DND-41 (cell line): ENCODE data around the gene CSNK1A1.

ENCODE experiments used
- ATAC-seq: fragments of 200-7000 bp; cut with Tn5 transposase; 3 replicates; pipeline ENCODE4 v1.9.1; 2021; ENCODE audit warnings: low read depth; ENCODE audit not compliant: insufficient read depth
- DNase-seq: peaks from one replicate; pipeline ENCODE4 v3.0.0-alpha.2; 2020
- H2AFZ ChIP-seq: 2 replicates; pipeline ENCODE4 v1.6.0; 2012; ENCODE audit warnings: low read depth, low read length
- H3K27ac ChIP-seq: 2 replicates; pipeline ENCODE4 v1.5.1; 2012; ENCODE audit warnings: low read length, inconsistent platforms
- H3K27me3 ChIP-seq: fragments of 200-600 bp; sonication (generic); 2 replicates; pipeline ENCODE4 v1.6.0; 2012; ENCODE audit warnings: low read length, mild to moderate bottlenecking, inconsistent platforms; ENCODE audit not compliant: insufficient read depth, poor library complexity
- H3K36me3 ChIP-seq: 2 replicates; pipeline ENCODE4 v1.5.1; 2012; ENCODE audit warnings: low read length, inconsistent platforms; ENCODE audit not compliant: insufficient read depth
- H3K4me1 ChIP-seq: 2 replicates; pipeline ENCODE4 v1.5.1; 2012; ENCODE audit warnings: mild to moderate bottlenecking, low read length; ENCODE audit not compliant: insufficient read depth
- H3K4me2 ChIP-seq: 2 replicates; pipeline ENCODE4 v1.6.0; 2012; ENCODE audit warnings: mild to moderate bottlenecking, moderate library complexity, low read length, inconsistent platforms; ENCODE audit not compliant: insufficient read depth
- H3K4me3 ChIP-seq, 2 experiments: fragments of 200-600 bp in 1 of 2; shearing (Covaris generic) in 1 of 2; 2 replicates each; pipeline ENCODE4 v1.5.1; 2012 to 2016; ENCODE audit warnings: inconsistent platforms in 2 of 2, low read length in 2 of 2, mild to moderate bottlenecking in 2 of 2, low read depth in 1 of 2, moderate library complexity in 1 of 2
- H3K79me2 ChIP-seq: 2 replicates; pipeline ENCODE4 v1.6.0; 2012; ENCODE audit warnings: low read length, inconsistent platforms; ENCODE audit not compliant: insufficient read depth
- H3K9ac ChIP-seq: 2 replicates; pipeline ENCODE4 v1.6.0; 2012; ENCODE audit warnings: low read depth, mild to moderate bottlenecking, inconsistent platforms, low read length, moderate library complexity
- H3K9me3 ChIP-seq: 2 replicates; pipeline ENCODE4 v1.5.1; 2012; ENCODE audit warnings: low read length, moderate library complexity, mild to moderate bottlenecking, inconsistent platforms; ENCODE audit not compliant: insufficient read depth, severe bottlenecking
- H4K20me1 ChIP-seq: 2 replicates; pipeline ENCODE4 v1.6.0; 2012; ENCODE audit warnings: low read length; ENCODE audit not compliant: insufficient read depth
- CTCF ChIP-seq: IDR thresholded peaks from 2 replicates; pipeline ENCODE4 v1.5.1; 2012; ENCODE audit warnings: borderline replicate concordance, low read length, moderate library complexity, mild to moderate bottlenecking; ENCODE audit not compliant: poor library complexity, severe bottlenecking; ENCODE audit errors: extremely low read depth
- EZH2 ChIP-seq: IDR thresholded peaks from 3 replicates; pipeline ENCODE4 v1.6.1; 2012; ENCODE audit warnings: borderline replicate concordance, low read depth, mild to moderate bottlenecking, moderate library complexity, low read length, inconsistent platforms; ENCODE audit not compliant: severe bottlenecking

Gene CSNK1A1

GRCh38 chr5:149498724-149499336 lies 52.4 kb downstream of the CSNK1A1 start:
- Histone ChIP-seq H3K4me3 (no peak overlapping the region), H4K20me1 (peaks cover 6% of the 10 kb centered on the region; the same call in 1 of the 2 replicates), H3K36me3 (peaks cover 94% of the 10 kb centered on the region), H2AFZ (no peak overlapping the region), H3K4me2 (no peak overlapping the region), H3K27me3 (no peaks in the 10 kb centered on the region), H3K9ac (no peak overlapping the region), H3K4me1 (no peaks in the 10 kb centered on the region), H3K27ac (no peak overlapping the region), H3K9me3 (no peaks in the 10 kb centered on the region), H3K79me2 (no peaks in the 10 kb centered on the region)
- DNase-seq = no peak
- TF ChIP-seq EZH2 (no peak), CTCF (no peak)
- no peak for ATAC-seq

GRCh38 chr5:149497357-149497756 lies 53.9 kb downstream of the CSNK1A1 start:
- Histone ChIP-seq H4K20me1 (peaks cover 6% of the 10 kb centered on the region; the same call in 1 of the 2 replicates), H3K27me3 (no peaks in the 10 kb centered on the region), H3K4me1 (no peaks in the 10 kb centered on the region)

GRCh38 chr5:149496917-149497316 lies 54.3 kb downstream of the CSNK1A1 start:
- Histone ChIP-seq H2AFZ (no peak overlapping the region), H3K9me3 (no peaks in the 10 kb centered on the region), H3K4me1 (no peaks in the 10 kb centered on the region), H3K79me2 (no peaks in the 10 kb centered on the region), H3K4me3 (no peak overlapping the region), H3K9ac (no peak overlapping the region), H3K36me3 (peaks cover 80% of the 10 kb centered on the region), H3K4me2 (no peak overlapping the region), H4K20me1 (peaks cover 6% of the 10 kb centered on the region; the same call in 1 of the 2 replicates), H3K27me3 (no peaks in the 10 kb centered on the region), H3K27ac (no peak overlapping the region)
- ATAC-seq (no peak), DNase-seq (no peak)
- TF ChIP-seq EZH2 (no peak), CTCF (no peak)

More at GRCh38 chr5:149497357-149497756, 53.9 kb downstream of the CSNK1A1 start:
- Histone ChIP-seq H3K27ac (no peak overlapping the region), H3K9ac (no peak overlapping the region), H3K9me3 (no peaks in the 10 kb centered on the region), H3K4me3 (no peak overlapping the region), H3K4me2 (no peak overlapping the region), H3K79me2 (no peaks in the 10 kb centered on the region), H3K36me3 (peaks cover 84% of the 10 kb centered on the region), H2AFZ (no peak overlapping the region)
- TF ChIP-seq CTCF (no peak), EZH2 (no peak)
- ATAC-seq (no peak; the same call in 2 of the 3 replicates), DNase-seq (no peak)

- Histone ChIP-seq H3K27ac (no peak overlapping the region), H3K4me1 (no peaks in the 10 kb centered on the region), H3K36me3 (peaks cover 73% of the 10 kb centered on the region)
Observed at GRCh38 chr5:149496166-149496565, 55.1 kb downstream of the CSNK1A1 start.

More at GRCh38 chr5:149496166-149496565, 55.1 kb downstream of the CSNK1A1 start:
- ATAC-seq (no peak), DNase-seq (no peak)
- no peak for TF ChIP-seq CTCF
- no peak for TF ChIP-seq EZH2
- peaks cover 6% of the 10 kb centered on the region; the same call in 1 of the 2 replicates for H4K20me1 ChIP-seq
- H3K4me2 ChIP-seq = no peak overlapping the region
- H3K79me2 ChIP-seq = no peaks in the 10 kb centered on the region
- H3K27me3 ChIP-seq = no peaks in the 10 kb centered on the region
- no peak overlapping the region for H3K4me3 ChIP-seq
- no peak overlapping the region for H3K9ac ChIP-seq
- no peak overlapping the region for H2AFZ ChIP-seq
- H3K9me3 ChIP-seq = no peaks in the 10 kb centered on the region
